ENCODE measurements around the gene CASP4.

DNA sequence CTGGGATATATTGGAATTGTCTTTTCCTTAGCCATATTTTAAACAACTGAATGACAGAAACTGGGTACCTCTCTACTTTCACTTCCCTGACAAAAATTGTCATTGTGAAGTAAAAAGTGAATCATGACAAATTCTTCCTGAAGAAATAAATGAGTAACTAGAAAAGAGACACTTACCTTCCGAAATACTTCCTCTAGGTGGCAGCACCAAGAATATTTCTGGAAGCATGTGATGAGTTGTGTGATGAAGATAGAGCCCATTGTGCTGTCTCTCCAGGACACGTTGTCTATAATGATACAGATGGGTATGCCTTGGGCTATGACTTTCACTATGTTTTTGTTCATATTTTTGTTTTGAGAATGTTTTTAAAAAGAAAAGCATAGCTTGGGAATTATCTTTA, 21.5 kb downstream of the CASP4 start:
- TF ChIP-seq, protein P1, sequence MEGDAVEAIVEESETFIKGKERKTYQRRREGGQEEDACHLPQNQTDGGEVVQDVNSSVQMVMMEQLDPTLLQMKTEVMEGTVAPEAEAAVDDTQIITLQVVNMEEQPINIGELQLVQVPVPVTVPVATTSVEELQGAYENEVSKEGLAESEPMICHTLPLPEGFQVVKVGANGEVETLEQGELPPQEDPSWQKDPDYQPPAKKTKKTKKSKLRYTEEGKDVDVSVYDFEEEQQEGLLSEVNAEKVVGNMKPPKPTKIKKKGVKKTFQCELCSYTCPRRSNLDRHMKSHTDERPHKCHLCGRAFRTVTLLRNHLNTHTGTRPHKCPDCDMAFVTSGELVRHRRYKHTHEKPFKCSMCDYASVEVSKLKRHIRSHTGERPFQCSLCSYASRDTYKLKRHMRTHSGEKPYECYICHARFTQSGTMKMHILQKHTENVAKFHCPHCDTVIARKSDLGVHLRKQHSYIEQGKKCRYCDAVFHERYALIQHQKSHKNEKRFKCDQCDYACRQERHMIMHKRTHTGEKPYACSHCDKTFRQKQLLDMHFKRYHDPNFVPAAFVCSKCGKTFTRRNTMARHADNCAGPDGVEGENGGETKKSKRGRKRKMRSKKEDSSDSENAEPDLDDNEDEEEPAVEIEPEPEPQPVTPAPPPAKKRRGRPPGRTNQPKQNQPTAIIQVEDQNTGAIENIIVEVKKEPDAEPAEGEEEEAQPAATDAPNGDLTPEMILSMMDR (IDR thresholded peaks at IDR 0.05), result peak in 2 of 4 experiments; percentile 24 to 37
- TF ChIP-seq POLR2AphosphoS5 (IDR thresholded peaks at IDR 0.05), result no peak
